ENCODE data around the gene CD320. TPM values are rescaled to one million over a fixed set of nuclear protein-coding genes. Genes with fewer than 3 reads are reported as not detected.

CD320 gene
- total and polyA plus RNA-seq, 8 donors = 30.4 to 58.3 (median 34.5) TPM

- Histone ChIP-seq H3K4me1 (peaks cover 0 to 28% of the 10 kb centered on the region in 2 donors), H3K9me3 (no peaks in the 10 kb centered on the region), H3K4me3 (no peak overlapping the region), H3K27ac (no peak overlapping the region), H3K27me3 (peaks cover 24 to 42% of the 10 kb centered on the region in 2 donors), H3K36me3 (peaks cover 0 to 4% of the 10 kb centered on the region in 2 donors)
- TF ChIP-seq CTCF (IDR thresholded peaks at IDR 0.05) = no peak
- ATAC-seq (no peak), DNase-seq (no peak)
- intact Hi-C loops (cut with DNase I) = no loop called here
Observed at GRCh38 chr19:8331263-8331845, 23.2 kb upstream of the CD320 start.

GRCh38 chr19:8329996-8330395 is 21.8 kb upstream of the CD320 start:
- intact Hi-C loops (cut with DNase I) = no loop called here
- Histone ChIP-seq H3K27ac (no peak overlapping the region), H3K9me3 (no peaks in the 10 kb centered on the region), H3K4me1 (peaks cover 0 to 18% of the 10 kb centered on the region in 2 donors), H3K27me3 (peaks cover 18 to 29% of the 10 kb centered on the region in 2 donors), H3K36me3 (peaks cover 0 to 4% of the 10 kb centered on the region in 2 donors), H3K4me3 (no peak overlapping the region)
- ATAC-seq (no peak), DNase-seq (no peak)
- no peak for TF ChIP-seq CTCF (IDR thresholded peaks at IDR 0.05)

DNA sequence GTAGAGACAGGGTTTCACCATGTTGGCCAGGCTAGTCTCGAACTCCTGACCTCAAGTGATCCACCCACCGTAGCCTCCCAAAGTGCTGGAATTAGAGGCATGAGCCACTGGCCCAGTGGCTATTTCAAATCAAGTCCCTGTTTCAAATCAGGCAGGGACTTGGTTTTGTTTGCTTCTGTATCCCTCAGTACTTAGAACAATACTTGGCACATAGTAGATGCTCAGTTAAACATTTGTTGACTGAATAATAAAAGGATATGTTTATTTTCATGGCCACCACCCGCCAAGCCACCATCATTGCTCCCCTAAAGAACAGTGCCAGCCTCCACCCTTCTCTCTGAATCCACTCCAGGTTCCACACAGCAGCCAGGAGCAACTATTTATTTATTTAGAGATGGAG is 17.3 kb upstream of the CD320 start:
- H3K9me3 ChIP-seq = no peaks in the 10 kb centered on the region
- H3K27ac ChIP-seq = no peak overlapping the region
- no peak for TF ChIP-seq CTCF (IDR thresholded peaks at IDR 0.05)
- no peaks in the 10 kb centered on the region for H3K27me3 ChIP-seq
- peaks cover 14 to 26% of the 10 kb centered on the region in 2 donors for H3K4me1 ChIP-seq
- ATAC-seq (no peak), DNase-seq (no peak)
- H3K36me3 ChIP-seq = peaks cover 0 to 25% of the 10 kb centered on the region in 2 donors
- no peak overlapping the region for H3K4me3 ChIP-seq
- intact Hi-C loops (cut with DNase I) = no loop called here

- no peak for TF ChIP-seq CTCF (IDR thresholded peaks at IDR 0.05)
- H3K36me3 ChIP-seq = peaks cover 0 to 21% of the 10 kb centered on the region in 2 donors
- intact Hi-C loops (cut with DNase I) = no loop called here
- ATAC-seq (no peak), DNase-seq (peak in 1 of 4 donors; percentile 66)
- H3K27ac ChIP-seq = no peak overlapping the region
- no peak overlapping the region for H3K4me3 ChIP-seq
- H3K9me3 ChIP-seq = no peaks in the 10 kb centered on the region
- no peaks in the 10 kb centered on the region for H3K27me3 ChIP-seq
- peaks cover 23 to 36% of the 10 kb centered on the region in 2 donors for H3K4me1 ChIP-seq
Observed at GRCh38 chr19:8324186-8325050, 16.3 kb upstream of the CD320 start.

GRCh38 chr19:8323781-8324185 is 15.6 kb upstream of the CD320 start:
- H3K4me3 ChIP-seq = no peak overlapping the region
- peaks cover 23 to 38% of the 10 kb centered on the region in 2 donors for H3K4me1 ChIP-seq
- TF ChIP-seq CTCF (IDR thresholded peaks at IDR 0.05) = no peak
- H3K36me3 ChIP-seq = peaks cover 0 to 21% of the 10 kb centered on the region in 2 donors
- DNase-seq (no peak), ATAC-seq (no peak)
- no peaks in the 10 kb centered on the region for H3K9me3 ChIP-seq
- H3K27ac ChIP-seq = no peak overlapping the region
- intact Hi-C loops (cut with DNase I) = no loop called here
- no peaks in the 10 kb centered on the region for H3K27me3 ChIP-seq

Measured in left lung (tissue), 10 donors.